ENCODE measurements around the gene NTHL1.

GRCh38 chr16:2032285-2033056 lies 15.2 kb downstream of the NTHL1 start:
- TF ChIP-seq, protein P1, sequence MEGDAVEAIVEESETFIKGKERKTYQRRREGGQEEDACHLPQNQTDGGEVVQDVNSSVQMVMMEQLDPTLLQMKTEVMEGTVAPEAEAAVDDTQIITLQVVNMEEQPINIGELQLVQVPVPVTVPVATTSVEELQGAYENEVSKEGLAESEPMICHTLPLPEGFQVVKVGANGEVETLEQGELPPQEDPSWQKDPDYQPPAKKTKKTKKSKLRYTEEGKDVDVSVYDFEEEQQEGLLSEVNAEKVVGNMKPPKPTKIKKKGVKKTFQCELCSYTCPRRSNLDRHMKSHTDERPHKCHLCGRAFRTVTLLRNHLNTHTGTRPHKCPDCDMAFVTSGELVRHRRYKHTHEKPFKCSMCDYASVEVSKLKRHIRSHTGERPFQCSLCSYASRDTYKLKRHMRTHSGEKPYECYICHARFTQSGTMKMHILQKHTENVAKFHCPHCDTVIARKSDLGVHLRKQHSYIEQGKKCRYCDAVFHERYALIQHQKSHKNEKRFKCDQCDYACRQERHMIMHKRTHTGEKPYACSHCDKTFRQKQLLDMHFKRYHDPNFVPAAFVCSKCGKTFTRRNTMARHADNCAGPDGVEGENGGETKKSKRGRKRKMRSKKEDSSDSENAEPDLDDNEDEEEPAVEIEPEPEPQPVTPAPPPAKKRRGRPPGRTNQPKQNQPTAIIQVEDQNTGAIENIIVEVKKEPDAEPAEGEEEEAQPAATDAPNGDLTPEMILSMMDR (conservative IDR thresholded peaks at IDR 0.05): no peak
- TF ChIP-seq ZFX (IDR thresholded peaks at IDR 0.05): no peak
